Measurements from ENCODE around the gene FBXO11. TPM values are rescaled to one million over a fixed set of nuclear protein-coding genes. Genes with fewer than 3 reads are reported as not detected.

FBXO11 gene
- total and polyA plus RNA-seq, 10 of the 15 experiments (the other 5 are each of a cell fraction or from before 2014, with no cell fraction given): 5.9 to 38.9 (median 22.5) TPM

- no peak for TF ChIP-seq BCLAF1 (IDR thresholded peaks at IDR 0.05)
- no peak for TF ChIP-seq POU2F2 (IDR thresholded peaks at IDR 0.05; ENCODE audit: borderline replicate concordance, low read depth, low read length)
- TF ChIP-seq FOXK2 (IDR thresholded peaks at IDR 0.05): no peak
- TF ChIP-seq MTA2 (IDR thresholded peaks at IDR 0.05; ENCODE audit: low read depth): no peak
- TF ChIP-seq CREM (IDR thresholded peaks at IDR 0.05; ENCODE audit: low read depth): no peak
- TF ChIP-seq POLR2AphosphoS2 (IDR thresholded peaks at IDR 0.05; ENCODE audit: low read depth, low read length): no peak
- TF ChIP-seq STAT1 (conservative IDR thresholded peaks at IDR 0.05): peak; percentile 60; the same call in 1 of the 2 replicates
- no peak for TF ChIP-seq SMC3 (IDR thresholded peaks at IDR 0.05; ENCODE audit: borderline replicate concordance, low read length)
- no peak for TF ChIP-seq ATF2 (IDR thresholded peaks at IDR 0.05; ENCODE audit: low read length)
- no peak for TF ChIP-seq ZNF622 (IDR thresholded peaks at IDR 0.05)
- TF ChIP-seq CBFB (IDR thresholded peaks at IDR 0.05; ENCODE audit: low read depth): peak; percentile 50; the same call in 1 of the 2 replicates
Measured at GRCh38 chr2:47782671-47783485, 123.4 kb downstream of the FBXO11 start, which contains the start of gene MSH6 (continued).

All from GM12878 (cell line).